Naive thymus-derived CD4-positive, alpha-beta T cell (primary cell): ENCODE data around the gene L2HGDH. TPM values are rescaled to one million over a fixed set of nuclear protein-coding genes. Genes with fewer than 3 reads are reported as not detected.
"Not testable (repeated sequence)": the region's sequence is repeated elsewhere in the genome, so short reads cannot be mapped to it uniquely, and the experiment has no call there.

Source experiments
- ATAC-seq: fragments of 150-1000 bp; cut with Tn5 transposase; 2 replicates; pipeline ENCODE4 v1.10.0; 2021; ENCODE audit warnings: mild to moderate bottlenecking, moderate library complexity
- CTCF ChIA-PET: fragments of 350-600 bp; sonication (Branson Sonifier 250); formaldehyde crosslinking; loops from one replicate; lab custom pipeline; 2021; ENCODE audit warnings: antibody characterized with exemption; lab: Charles Lee
- POLR2A ChIA-PET: fragments of 350-600 bp; sonication (Branson Sonifier 250); formaldehyde crosslinking; loops from one replicate; lab custom pipeline; 2021; ENCODE audit warnings: antibody characterized with exemption, inconsistent platforms; lab: Charles Lee
- DNase-seq, 9 donors: peaks; one replicate each; pipeline versions ENCODE4 v3.0.0 to v3.0.0-alpha.2; 2020 to 2022; ENCODE audit warnings: mixed read lengths in 1 of 9
- H3K27ac ChIP-seq: one replicate; pipeline ENCODE4 v1.7.0; 2013; ENCODE audit warnings: mild to moderate bottlenecking, low read depth, low read length, moderate library complexity
- H3K27me3 ChIP-seq, 2 donors: one replicate each; pipeline ENCODE4 v1.7.0; 2013; ENCODE audit warnings: low read length in 2 of 2, mild to moderate bottlenecking in 2 of 2, moderate library complexity in 2 of 2; ENCODE audit not compliant: control insufficient read depth in 2 of 2, insufficient read depth in 2 of 2
- H3K36me3 ChIP-seq, 3 experiments: 1 replicate in 2 of 3; 2 replicates in 1 of 3; pipeline ENCODE4 v1.7.0; 2013; ENCODE audit warnings: low read length in 3 of 3, mild to moderate bottlenecking in 3 of 3, moderate library complexity in 1 of 3; ENCODE audit not compliant: insufficient read depth in 3 of 3, control insufficient read depth in 2 of 3
- H3K4me1 ChIP-seq, 2 donors: one replicate each; pipeline ENCODE4 v1.7.0; 2013; ENCODE audit warnings: low read length in 2 of 2, mild to moderate bottlenecking in 2 of 2, moderate library complexity in 1 of 2; ENCODE audit not compliant: control insufficient read depth in 2 of 2, insufficient read depth in 2 of 2
- H3K4me3 ChIP-seq: 2 replicates; pipeline ENCODE4 v1.7.0; 2013; ENCODE audit warnings: mild to moderate bottlenecking, low read length
- H3K9me3 ChIP-seq, 3 experiments: 1 replicate in 2 of 3; 2 replicates in 1 of 3; pipeline ENCODE4 v1.7.0; 2013; ENCODE audit warnings: low read length in 3 of 3; ENCODE audit not compliant: control insufficient read depth in 2 of 3
- H3K27ac Mint-ChIP-seq, 9 donors: one replicate each; pipeline ENCODE4 v1.8.0; 2020 to 2022; ENCODE audit warnings: mixed read lengths in 9 of 9, mild to moderate bottlenecking in 8 of 9, moderate library complexity in 5 of 9, inconsistent platforms in 2 of 9
- H3K27me3 Mint-ChIP-seq, 5 donors: one replicate each; pipeline ENCODE4 v1.8.0; 2021 to 2022; ENCODE audit warnings: mixed read lengths in 5 of 5, mild to moderate bottlenecking in 1 of 5
- H3K36me3 Mint-ChIP-seq, 5 donors: one replicate each; pipeline ENCODE4 v1.8.0; 2020 to 2022; ENCODE audit warnings: mixed read lengths in 5 of 5, mild to moderate bottlenecking in 3 of 5, inconsistent platforms in 1 of 5
- H3K4me1 Mint-ChIP-seq, 7 donors: one replicate each; pipeline ENCODE4 v1.8.0; 2020 to 2022; ENCODE audit warnings: mixed read lengths in 7 of 7, mild to moderate bottlenecking in 3 of 7, inconsistent platforms in 1 of 7
- H3K4me3 Mint-ChIP-seq, 10 donors: one replicate each; pipeline ENCODE4 v1.8.0; 2020 to 2022; ENCODE audit warnings: mild to moderate bottlenecking in 10 of 10, mixed read lengths in 10 of 10, moderate library complexity in 6 of 10, inconsistent platforms in 2 of 10
- H3K9me3 Mint-ChIP-seq, 11 donors: one replicate each; pipeline ENCODE4 v1.8.0; 2020 to 2022; ENCODE audit warnings: mixed read lengths in 11 of 11, mild to moderate bottlenecking in 4 of 11, inconsistent platforms in 1 of 11, moderate library complexity in 1 of 11
- intact Hi-C, 2 donors: fragments of 100-400 bp; cut with micrococcal nuclease; formaldehyde crosslinking; loops; one replicate each; pipeline ENCODE4 v1.15.1; 2023
- polyA plus RNA-seq, 2 donors: library from polyadenylated mRNA; unstranded; fragments of 300-500 nt; fragmentation: Illumina TruSeq; gene quantifications; one replicate each; pipeline ENCODE4 v1.2.3, GENCODE V29; 2021
- total RNA-seq, 6 experiments: library from RNA in 5 of 6; stranded (reverse) in 5 of 6; gene quantifications; 1 replicate in 5 of 6; 2 replicates in 1 of 6; pipeline ENCODE4 v1.2.3 and lab custom pipeline; 2021 to 2026

L2HGDH gene
- total and polyA plus RNA-seq, 7 experiments from 2014 or later, result 3.0 to 10.1 (median 4.8) TPM

DNA sequence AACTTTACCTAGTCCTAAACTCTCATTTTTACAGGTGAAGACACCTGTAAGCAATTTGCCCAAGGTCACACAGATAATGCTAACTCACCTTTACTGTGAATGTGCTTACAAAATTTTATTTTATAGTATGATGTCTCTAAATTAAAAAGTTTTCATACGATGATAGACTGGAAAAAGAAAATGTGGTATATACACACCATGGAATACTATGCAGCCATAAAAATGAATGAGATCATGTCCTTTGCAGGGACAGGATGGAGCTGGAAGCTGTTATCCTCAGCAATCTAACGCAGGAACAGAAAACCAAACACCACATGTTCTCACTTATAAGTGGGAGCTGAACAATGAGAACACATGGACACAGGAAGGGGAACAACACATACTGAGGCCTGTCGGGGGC lies 44.3 kb upstream of the L2HGDH start:
- H3K4me3 ChIP-seq, ATAC-seq, H3K27me3 Mint-ChIP-seq, H3K27me3 ChIP-seq, intact Hi-C loops, H3K9me3 ChIP-seq, DNase-seq, H3K4me1 ChIP-seq, H3K27ac ChIP-seq, H3K4me3 Mint-ChIP-seq, H3K9me3 Mint-ChIP-seq: not testable (repeated sequence)
- ChIA-PET CTCF (interaction anchor here (0.6 to 1.6 kb wide), 3 partner anchors 35 to 739 kb away, joined by 3 to 5 read pairs (median 3); partner anchors contain the start of gene TRIM9), POLR2A (interaction anchor here (0.8 kb wide), 1 partner anchor 21 kb away, joined by 3 read pairs; no protein-coding TSS in a partner anchor)
- peak overlapping the region in 1 of 9 donors; percentile 65 for H3K27ac Mint-ChIP-seq
- peaks cover 0 to 10% (median 5%) of the 10 kb centered on the region in 3 experiments for H3K36me3 ChIP-seq
- peaks cover 8 to 22% (median 14%) of the 10 kb centered on the region in 7 donors for H3K4me1 Mint-ChIP-seq
- H3K36me3 Mint-ChIP-seq, result peaks cover 29 to 48% (median 44%) of the 10 kb centered on the region in 5 donors

DNA sequence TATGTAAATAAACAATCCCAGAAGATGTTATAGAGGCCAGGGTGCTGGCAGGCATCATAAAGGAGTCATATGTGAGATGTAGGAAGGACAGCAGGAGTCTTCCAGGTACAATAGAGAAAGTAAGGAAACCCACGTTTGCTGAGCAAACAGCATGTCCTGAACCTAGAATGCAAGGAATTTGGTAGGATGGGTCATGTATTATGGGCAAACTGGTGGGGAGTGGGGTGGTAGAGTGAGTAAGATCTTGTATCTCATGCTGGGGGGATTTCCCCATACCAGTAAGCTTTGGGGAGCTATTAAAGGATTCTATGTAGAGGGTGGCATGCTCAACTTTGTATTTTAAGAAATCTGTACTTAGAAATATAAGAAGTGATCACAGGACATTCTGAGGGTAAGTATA lies 43.7 kb upstream of the L2HGDH start:
- no peak overlapping the region for H3K27ac ChIP-seq
- ATAC-seq (no peak), DNase-seq (no peak)
- H3K4me3 ChIP-seq, result no peak overlapping the region
- Mint-ChIP-seq H3K4me1 (peaks cover 7 to 19% (median 9%) of the 10 kb centered on the region in 7 donors), H3K27me3 (no peaks in the 10 kb centered on the region), H3K27ac (peak overlapping the region in 2 of 9 donors; percentile 18 to 51), H3K4me3 (no peak overlapping the region), H3K9me3 (peaks cover 0 to 1% (median 0%) of the 10 kb centered on the region in 11 donors), H3K36me3 (peaks cover 29 to 51% (median 41%) of the 10 kb centered on the region in 5 donors)
- no peaks in the 10 kb centered on the region for H3K4me1 ChIP-seq
- intact Hi-C loops, result no loop called here
- H3K36me3 ChIP-seq, result peaks cover 0 to 10% (median 5%) of the 10 kb centered on the region in 3 experiments
- ChIA-PET POLR2A (interaction anchor here (0.8 kb wide), 1 partner anchor 20 kb away, joined by 3 read pairs; no protein-coding TSS in a partner anchor), CTCF (interaction anchor here (0.6 to 1.6 kb wide), 3 partner anchors 35 to 739 kb away, joined by 3 to 5 read pairs (median 3); partner anchors contain the start of gene TRIM9)
- no peaks in the 10 kb centered on the region for H3K9me3 ChIP-seq
- H3K27me3 ChIP-seq, result no peaks in the 10 kb centered on the region

DNA sequence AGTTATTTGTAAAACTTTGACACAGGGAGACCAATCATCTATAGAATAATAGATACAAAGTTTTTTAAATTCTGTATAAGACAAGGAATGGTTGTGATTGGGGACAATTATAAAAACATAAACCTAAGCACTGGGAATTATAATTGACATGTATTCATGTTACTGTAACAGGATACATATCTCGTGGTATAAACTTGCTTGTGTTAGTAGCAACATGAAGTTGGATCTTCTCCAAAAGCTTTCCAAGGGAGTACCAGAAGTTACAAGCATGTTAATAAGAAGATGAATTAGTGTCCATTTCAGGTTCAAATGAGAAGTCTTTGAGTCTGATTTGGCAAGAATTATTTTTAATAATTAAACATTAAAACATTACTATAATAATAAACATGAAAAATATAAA lies 42.5 kb upstream of the L2HGDH start:
- Histone ChIP-seq H3K4me1 (no peaks in the 10 kb centered on the region), H3K27ac (no peak overlapping the region), H3K9me3 (no peaks in the 10 kb centered on the region), H3K27me3 (no peaks in the 10 kb centered on the region), H3K4me3 (no peak overlapping the region), H3K36me3 (peaks cover 0 to 10% (median 5%) of the 10 kb centered on the region in 3 experiments)
- H3K9me3 Mint-ChIP-seq, result peaks cover 0 to 1% (median 0%) of the 10 kb centered on the region in 11 donors
- H3K4me1 Mint-ChIP-seq, result peaks cover 0 to 12% (median 4%) of the 10 kb centered on the region in 7 donors
- no peak overlapping the region for H3K4me3 Mint-ChIP-seq
- ATAC-seq (no peak), DNase-seq (no peak)
- H3K27ac Mint-ChIP-seq, result no peak overlapping the region
- intact Hi-C loops, result no loop called here
- POLR2A ChIA-PET, result no interaction called here
- peaks cover 29 to 41% (median 36%) of the 10 kb centered on the region in 5 donors for H3K36me3 Mint-ChIP-seq
- H3K27me3 Mint-ChIP-seq, result no peaks in the 10 kb centered on the region
- CTCF ChIA-PET, result no interaction called here

DNA sequence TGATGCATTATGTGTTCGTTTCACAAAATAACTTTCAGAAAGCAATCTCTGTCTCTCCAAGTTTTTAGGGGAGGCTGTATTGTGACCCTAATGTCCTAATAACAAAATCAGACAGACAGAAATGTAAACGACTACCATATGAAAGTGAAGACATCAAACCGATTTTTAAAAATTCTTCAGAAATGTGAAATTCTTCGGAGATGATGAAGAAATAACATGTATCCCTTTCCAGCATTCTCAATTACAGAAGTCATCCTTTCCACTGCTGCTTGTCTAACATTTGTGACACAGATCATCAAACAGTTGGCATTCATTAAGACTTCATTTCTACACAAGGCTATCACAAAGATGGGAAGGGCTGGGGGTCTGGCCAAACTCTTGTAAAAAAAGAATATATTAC lies 41.1 kb upstream of the L2HGDH start:
- peaks cover 0 to 6% (median 1%) of the 10 kb centered on the region in 7 donors for H3K4me1 Mint-ChIP-seq
- Histone ChIP-seq H3K27me3 (no peaks in the 10 kb centered on the region), H3K4me1 (no peaks in the 10 kb centered on the region), H3K27ac (no peak overlapping the region), H3K4me3 (no peak overlapping the region), H3K9me3 (no peaks in the 10 kb centered on the region), H3K36me3 (peaks cover 0 to 6% (median 2%) of the 10 kb centered on the region in 3 experiments)
- H3K27ac Mint-ChIP-seq, result no peak overlapping the region
- ChIA-PET CTCF (no interaction called here), POLR2A (no interaction called here)
- H3K9me3 Mint-ChIP-seq, result peaks cover 0 to 1% (median 0%) of the 10 kb centered on the region in 11 donors
- intact Hi-C loops, result no loop called here
- H3K27me3 Mint-ChIP-seq, result peaks cover 0 to 4% (median 0%) of the 10 kb centered on the region in 5 donors
- H3K36me3 Mint-ChIP-seq, result peaks cover 19 to 33% (median 28%) of the 10 kb centered on the region in 5 donors
- no peak overlapping the region for H3K4me3 Mint-ChIP-seq
- no peak for ATAC-seq
- no peak for DNase-seq

DNA sequence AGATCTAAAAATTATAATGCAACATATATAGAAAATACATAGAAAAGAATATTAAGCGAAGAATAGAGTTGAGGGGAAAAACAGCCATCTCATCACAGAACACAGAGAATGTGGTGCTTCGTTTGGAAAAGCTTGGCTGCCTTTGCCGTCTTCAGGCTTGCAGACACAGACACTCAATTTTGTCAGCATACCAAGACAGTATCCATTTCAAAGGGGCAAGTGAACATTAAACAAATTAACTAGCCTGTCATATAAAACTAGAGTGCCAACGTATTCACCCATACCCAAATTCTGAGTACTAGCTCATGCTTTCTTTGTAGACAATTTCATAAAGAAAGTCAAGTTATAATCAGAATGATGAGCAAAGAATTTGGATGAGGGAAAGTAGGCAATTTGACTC lies 40.6 kb upstream of the L2HGDH start:
- Mint-ChIP-seq H3K4me1 (peaks cover 0 to 6% (median 0%) of the 10 kb centered on the region in 7 donors), H3K4me3 (no peak overlapping the region), H3K9me3 (peaks cover 0 to 1% (median 0%) of the 10 kb centered on the region in 11 donors), H3K27ac (no peak overlapping the region), H3K36me3 (peaks cover 14 to 28% (median 25%) of the 10 kb centered on the region in 5 donors), H3K27me3 (peaks cover 0 to 7% (median 0%) of the 10 kb centered on the region in 5 donors)
- H3K36me3 ChIP-seq, result peaks cover 0 to under 1% (median 0%) of the 10 kb centered on the region in 3 experiments
- no peaks in the 10 kb centered on the region for H3K27me3 ChIP-seq
- no peak for ATAC-seq
- ChIA-PET POLR2A (no interaction called here), CTCF (no interaction called here)
- no peak overlapping the region for H3K4me3 ChIP-seq
- DNase-seq, result no peak
- no peaks in the 10 kb centered on the region for H3K4me1 ChIP-seq
- no peak overlapping the region for H3K27ac ChIP-seq
- no peaks in the 10 kb centered on the region for H3K9me3 ChIP-seq
- intact Hi-C loops, result no loop called here

DNA sequence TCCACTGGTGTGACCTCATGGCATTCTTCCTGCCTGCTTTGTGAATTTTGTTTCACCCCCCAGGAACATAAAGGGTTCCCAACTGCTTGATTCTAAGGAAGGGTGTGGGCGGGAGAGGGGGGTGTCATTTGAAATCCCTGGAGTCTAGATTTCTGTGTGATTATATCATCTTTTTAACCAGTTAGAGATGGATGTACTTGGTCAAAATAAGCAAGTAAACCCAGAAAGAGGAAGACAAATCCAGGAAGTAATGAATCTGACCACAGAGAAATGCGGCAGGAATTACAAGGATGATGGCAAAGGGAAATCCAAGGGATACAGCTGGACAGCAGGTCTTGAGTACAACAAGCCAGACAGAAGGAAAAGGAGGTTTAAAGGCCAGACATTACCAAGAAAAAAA lies 38.9 kb upstream of the L2HGDH start:
- H3K4me1 ChIP-seq, result no peaks in the 10 kb centered on the region
- no peaks in the 10 kb centered on the region for H3K27me3 ChIP-seq
- ATAC-seq, result no peak
- Mint-ChIP-seq H3K27ac (no peak overlapping the region), H3K27me3 (peaks cover 0 to 14% (median 0%) of the 10 kb centered on the region in 5 donors), H3K4me3 (no peak overlapping the region), H3K36me3 (peaks cover under 1 to 17% (median 9%) of the 10 kb centered on the region in 5 donors), H3K9me3 (peaks cover 0 to 1% (median 0%) of the 10 kb centered on the region in 11 donors), H3K4me1 (peaks cover 0 to 6% (median 0%) of the 10 kb centered on the region in 7 donors)
- ChIA-PET CTCF (no interaction called here), POLR2A (interaction anchor here (1.1 kb wide), 1 partner anchor 14 kb away, joined by 5 read pairs; no protein-coding TSS in a partner anchor)
- no peaks in the 10 kb centered on the region for H3K9me3 ChIP-seq
- no peak overlapping the region for H3K4me3 ChIP-seq
- no peak for DNase-seq
- intact Hi-C loops, result no loop called here
- H3K27ac ChIP-seq, result no peak overlapping the region
- no peaks in the 10 kb centered on the region for H3K36me3 ChIP-seq
